Measurements from ENCODE around the gene TTC9. TPM values are rescaled to one million over a fixed set of nuclear protein-coding genes. Genes with fewer than 3 reads are reported as not detected.

TTC9 gene
- total and polyA plus RNA-seq, 11 donors, result 0.57 to 3.1 (median 1.5) TPM

DNA sequence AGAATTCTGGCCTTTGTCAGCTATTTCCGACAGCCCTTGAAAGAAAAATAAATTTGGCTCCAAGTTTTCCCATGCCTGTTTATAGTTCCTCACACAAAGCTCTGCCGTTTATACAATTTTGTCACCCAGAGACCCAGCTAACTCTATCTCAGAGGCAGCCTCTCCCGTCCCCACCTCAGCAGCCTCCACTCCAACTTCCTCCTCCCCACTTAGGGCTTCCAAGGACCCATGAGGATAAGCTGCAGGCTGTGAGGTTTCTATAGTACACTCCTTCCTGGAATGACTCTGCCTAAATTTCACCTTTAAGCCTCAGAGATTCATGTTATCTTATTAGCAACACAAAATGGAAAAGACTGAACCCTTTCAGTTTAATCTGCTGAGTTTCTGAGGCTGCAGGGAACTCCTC lies 71.8 kb downstream of the TTC9 start:
- peak overlapping the region in 5 of 12 donors; percentile 3 to 40 (median 35) for H3K27ac ChIP-seq
- 27 to 40% (median 31%) methylated on average over 3 of the region's 3 CpGs for WGBS, 4 donors
- H3K27me3 ChIP-seq, result peaks cover 0 to 9% (median 0%) of the 10 kb centered on the region in 9 donors
- DNase-seq (no peak), ATAC-seq (peak in 3 of 4 donors; percentile 16 to 60 (median 29))
- H3K9me3 ChIP-seq, result no peaks in the 10 kb centered on the region
- intact Hi-C loops (cut with DNase I), result loop anchor here in 8 of 10 donors (2.0 to 10.0 kb wide), 9 partner anchors 71 to 669 kb away; partner anchors contain the start of gene TTC9 (in 3 of the 8)
- H3K4me1 ChIP-seq, result peaks cover 0 to 16% (median 7%) of the 10 kb centered on the region in 12 donors
- no peak for TF ChIP-seq POLR2A (IDR thresholded peaks at IDR 0.05)
- TF ChIP-seq, protein P1, sequence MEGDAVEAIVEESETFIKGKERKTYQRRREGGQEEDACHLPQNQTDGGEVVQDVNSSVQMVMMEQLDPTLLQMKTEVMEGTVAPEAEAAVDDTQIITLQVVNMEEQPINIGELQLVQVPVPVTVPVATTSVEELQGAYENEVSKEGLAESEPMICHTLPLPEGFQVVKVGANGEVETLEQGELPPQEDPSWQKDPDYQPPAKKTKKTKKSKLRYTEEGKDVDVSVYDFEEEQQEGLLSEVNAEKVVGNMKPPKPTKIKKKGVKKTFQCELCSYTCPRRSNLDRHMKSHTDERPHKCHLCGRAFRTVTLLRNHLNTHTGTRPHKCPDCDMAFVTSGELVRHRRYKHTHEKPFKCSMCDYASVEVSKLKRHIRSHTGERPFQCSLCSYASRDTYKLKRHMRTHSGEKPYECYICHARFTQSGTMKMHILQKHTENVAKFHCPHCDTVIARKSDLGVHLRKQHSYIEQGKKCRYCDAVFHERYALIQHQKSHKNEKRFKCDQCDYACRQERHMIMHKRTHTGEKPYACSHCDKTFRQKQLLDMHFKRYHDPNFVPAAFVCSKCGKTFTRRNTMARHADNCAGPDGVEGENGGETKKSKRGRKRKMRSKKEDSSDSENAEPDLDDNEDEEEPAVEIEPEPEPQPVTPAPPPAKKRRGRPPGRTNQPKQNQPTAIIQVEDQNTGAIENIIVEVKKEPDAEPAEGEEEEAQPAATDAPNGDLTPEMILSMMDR (IDR thresholded peaks at IDR 0.05), result no peak
- no peaks in the 10 kb centered on the region for H3K36me3 ChIP-seq
- peak overlapping the region in 1 of 12 donors; percentile 15 for H3K4me3 ChIP-seq

DNA sequence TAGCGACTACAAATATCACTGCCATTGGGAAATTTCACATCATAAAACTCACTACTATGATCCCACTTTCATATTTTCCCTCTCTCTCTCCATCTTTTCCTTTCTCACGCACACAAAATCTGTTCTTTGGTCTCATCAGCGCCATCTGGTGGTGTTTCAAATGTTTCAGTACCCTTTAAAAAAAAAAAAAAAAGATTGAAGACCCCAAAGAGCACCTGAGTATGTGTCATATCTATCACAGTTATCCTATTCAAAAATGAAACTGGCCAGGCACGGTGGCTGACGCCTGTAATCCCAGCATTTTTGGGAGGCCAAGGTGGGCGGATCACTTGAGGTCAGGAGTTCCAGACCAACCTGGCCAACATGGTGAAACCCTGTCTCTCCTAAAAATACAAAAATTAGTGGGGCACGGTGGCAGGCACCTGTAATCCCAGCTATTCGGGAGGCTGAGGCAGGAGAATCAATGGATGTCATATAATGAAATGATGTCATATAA lies 72.4 kb downstream of the TTC9 start:
- Histone ChIP-seq H3K4me1 (peaks cover 0 to 16% (median 7%) of the 10 kb centered on the region in 12 donors), H3K27ac (peak overlapping the region in 2 of 12 donors; percentile 35 to 37), H3K27me3 (peaks cover 0 to 9% (median 0%) of the 10 kb centered on the region in 9 donors), H3K4me3 (peak overlapping the region in 1 of 12 donors; percentile 15), H3K9me3 (no peaks in the 10 kb centered on the region), H3K36me3 (no peaks in the 10 kb centered on the region)
- intact Hi-C loops (cut with DNase I), result loop anchor here (1.0 to 10.0 kb wide), 9 partner anchors 72 to 669 kb away; partner anchors contain the start of gene TTC9 (in 3 of the 10)
- TF ChIP-seq, protein P1 (IDR thresholded peaks at IDR 0.05), result peak; percentile 61 to 80 (median 70)
- TF ChIP-seq POLR2A (IDR thresholded peaks at IDR 0.05), result no peak
- 16 to 22% (median 18%) methylated on average over 8 of the region's 8 CpGs for WGBS, 4 donors
- ATAC-seq, result peak in 1 of 4 donors; percentile 29
- peak in 3 of 5 donors; percentile 37 to 41 (median 38) for DNase-seq

DNA sequence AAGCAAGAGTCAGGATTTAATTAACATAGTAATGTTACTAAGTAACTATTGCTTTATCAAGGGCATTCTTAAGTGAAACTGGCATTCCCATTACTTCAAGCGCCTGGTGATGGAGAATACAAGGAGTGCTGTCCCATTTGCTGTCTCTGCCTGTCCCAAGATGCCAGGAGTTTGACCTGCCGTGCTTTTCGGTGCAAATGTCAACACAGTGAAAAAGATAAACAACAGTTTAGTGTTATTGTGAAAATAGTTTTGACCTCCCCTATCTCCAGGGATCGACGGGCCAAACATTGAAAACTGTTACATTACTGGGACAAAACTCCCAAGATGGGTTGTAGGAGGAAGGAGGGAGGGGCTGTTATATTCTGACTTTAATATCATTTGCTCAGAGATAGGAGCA lies 74.8 kb downstream of the TTC9 start:
- Histone ChIP-seq H3K4me1 (peaks cover 0 to 16% (median 7%) of the 10 kb centered on the region in 12 donors), H3K36me3 (no peaks in the 10 kb centered on the region), H3K27ac (no peak overlapping the region), H3K4me3 (no peak overlapping the region), H3K27me3 (peaks cover 0 to 9% (median 0%) of the 10 kb centered on the region in 9 donors), H3K9me3 (no peaks in the 10 kb centered on the region)
- ATAC-seq, result no peak
- TF ChIP-seq, protein P1 (IDR thresholded peaks at IDR 0.05), result no peak
- no peak for TF ChIP-seq POLR2A (IDR thresholded peaks at IDR 0.05)
- intact Hi-C loops (cut with DNase I), result loop anchor here in 7 of 10 donors (5.0 to 10.0 kb wide), 4 partner anchors 98 to 899 kb away; no protein-coding TSS in a partner anchor
- DNase-seq, result no peak
- WGBS, 4 donors, result 23 to 36% (median 29%) methylated on average over 5 of the region's 5 CpGs

DNA sequence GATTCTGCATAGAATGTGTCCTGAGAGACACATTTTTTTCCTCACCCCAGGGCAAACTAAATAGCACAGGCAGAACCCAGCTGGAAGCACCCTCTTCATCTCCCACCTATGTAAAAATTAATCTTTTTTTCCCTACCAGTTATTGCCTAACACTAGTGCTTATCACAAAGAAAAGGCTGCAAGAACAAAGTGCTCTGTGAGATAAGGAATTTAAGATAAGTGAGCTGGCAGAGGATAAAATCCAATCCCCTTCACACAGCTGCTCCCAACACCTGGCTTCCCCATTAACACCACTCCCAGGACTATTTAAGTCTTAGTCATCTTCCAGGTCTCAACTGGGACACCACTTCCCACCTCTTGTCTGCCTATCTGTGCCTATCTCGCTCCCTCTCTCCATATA lies 75.2 kb downstream of the TTC9 start:
- TF ChIP-seq, protein P1 (IDR thresholded peaks at IDR 0.05), result no peak
- TF ChIP-seq POLR2A (IDR thresholded peaks at IDR 0.05), result no peak
- H3K27me3 ChIP-seq, result peaks cover 0 to 9% (median 0%) of the 10 kb centered on the region in 9 donors
- intact Hi-C loops (cut with DNase I), result loop anchor here in 7 of 10 donors (5.0 to 10.0 kb wide), 4 partner anchors 98 to 900 kb away; no protein-coding TSS in a partner anchor
- ATAC-seq (no peak), DNase-seq (no peak)
- H3K4me3 ChIP-seq, result no peak overlapping the region
- 25 to 47% (median 37%) methylated on average over 1 of the region's 1 CpG for WGBS, 4 donors
- H3K4me1 ChIP-seq, result peaks cover 0 to 16% (median 7%) of the 10 kb centered on the region in 12 donors
- no peaks in the 10 kb centered on the region for H3K36me3 ChIP-seq
- H3K27ac ChIP-seq, result no peak overlapping the region
- H3K9me3 ChIP-seq, result no peaks in the 10 kb centered on the region
